Esophagus muscularis mucosa (tissue), 4 donors: Measurements from ENCODE around the gene EMP3.
"Not testable (repeated sequence)": the region's sequence is repeated elsewhere in the genome, so short reads cannot be mapped to it uniquely, and the experiment has no call there.

Experiments
- EP300 ChIP-seq: sonication (generic); formaldehyde crosslinking; IDR thresholded peaks from one replicate; pipeline ENCODE4 v1.6.1; 2017; ENCODE audit warnings: antibody characterized with exemption
- POLR2A ChIP-seq: fragments of 450-650 bp; IDR thresholded peaks from one replicate; pipeline ENCODE4 v1.6.1; 2017; ENCODE audit warnings: antibody characterized with exemption, moderate library complexity, mild to moderate bottlenecking, low read depth
- POLR2AphosphoS5 ChIP-seq, 2 donors: sonication (generic); formaldehyde crosslinking; IDR thresholded peaks; one replicate each; pipeline ENCODE4 v1.6.1; 2017; ENCODE audit warnings: antibody characterized with exemption in 2 of 2
- TF ChIP-seq, protein P1 (sequence below), 3 experiments: fragments of 200-600 bp in 2 of 3; fragments of 450-650 bp in 1 of 3; sonication (generic) in 2 of 3; IDR thresholded peaks; one replicate each; pipeline ENCODE4 v1.5.1; 2017 to 2019; ENCODE audit warnings: antibody characterized with exemption in 3 of 3, mild to moderate bottlenecking in 2 of 3, moderate library complexity in 1 of 3

DNA sequence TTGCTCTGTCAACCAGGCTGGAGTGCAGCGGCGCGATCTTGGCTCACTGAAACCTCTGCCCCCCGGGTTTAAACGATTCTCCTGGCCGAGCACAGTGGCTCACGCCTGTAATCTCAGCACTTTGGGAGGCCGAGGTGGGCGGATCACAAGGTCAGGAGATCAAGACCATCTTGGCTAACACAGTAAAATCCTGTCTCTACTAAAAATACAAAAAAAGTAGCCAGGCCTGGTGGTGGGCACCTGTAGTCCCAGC, 7.7 kb upstream of the EMP3 start:
- TF ChIP-seq, protein P1, sequence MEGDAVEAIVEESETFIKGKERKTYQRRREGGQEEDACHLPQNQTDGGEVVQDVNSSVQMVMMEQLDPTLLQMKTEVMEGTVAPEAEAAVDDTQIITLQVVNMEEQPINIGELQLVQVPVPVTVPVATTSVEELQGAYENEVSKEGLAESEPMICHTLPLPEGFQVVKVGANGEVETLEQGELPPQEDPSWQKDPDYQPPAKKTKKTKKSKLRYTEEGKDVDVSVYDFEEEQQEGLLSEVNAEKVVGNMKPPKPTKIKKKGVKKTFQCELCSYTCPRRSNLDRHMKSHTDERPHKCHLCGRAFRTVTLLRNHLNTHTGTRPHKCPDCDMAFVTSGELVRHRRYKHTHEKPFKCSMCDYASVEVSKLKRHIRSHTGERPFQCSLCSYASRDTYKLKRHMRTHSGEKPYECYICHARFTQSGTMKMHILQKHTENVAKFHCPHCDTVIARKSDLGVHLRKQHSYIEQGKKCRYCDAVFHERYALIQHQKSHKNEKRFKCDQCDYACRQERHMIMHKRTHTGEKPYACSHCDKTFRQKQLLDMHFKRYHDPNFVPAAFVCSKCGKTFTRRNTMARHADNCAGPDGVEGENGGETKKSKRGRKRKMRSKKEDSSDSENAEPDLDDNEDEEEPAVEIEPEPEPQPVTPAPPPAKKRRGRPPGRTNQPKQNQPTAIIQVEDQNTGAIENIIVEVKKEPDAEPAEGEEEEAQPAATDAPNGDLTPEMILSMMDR (IDR thresholded peaks at IDR 0.05), result not testable (repeated sequence)
- not testable (repeated sequence) for TF ChIP-seq POLR2A; POLR2AphosphoS5 (IDR thresholded peaks at IDR 0.05); EP300
